Lung (tissue), 12 donors: ENCODE data around the gene TBCD. TPM values are rescaled to one million over a fixed set of nuclear protein-coding genes. Genes with fewer than 3 reads are reported as not detected.

Experiments
- ATAC-seq: fragments of 200-7000 bp; cut with Tn5 transposase; one replicate; pipeline ENCODE4 v1.9.1; 2020; ENCODE audit warnings: moderate number of reproducible peaks; ENCODE audit not compliant: insufficient read depth, low FRiP score
- DNase-seq, 3 donors: peaks; one replicate each; pipeline ENCODE4 v3.0.0-alpha.2; 2013 to 2017
- H3K27ac ChIP-seq, 2 donors: one replicate each; pipeline ENCODE4 v1.5.1; 2013; ENCODE audit warnings: mild to moderate bottlenecking in 2 of 2, moderate library complexity in 2 of 2, control low read depth in 1 of 2, inconsistent platforms in 1 of 2, low read depth in 1 of 2, low read length in 1 of 2
- H3K27me3 ChIP-seq, 3 donors: one replicate each; pipeline ENCODE4 v1.5.1; 2013; ENCODE audit warnings: low read length in 2 of 3; ENCODE audit not compliant: control insufficient read depth in 3 of 3, insufficient read depth in 3 of 3
- H3K36me3 ChIP-seq, 4 donors: one replicate each; pipeline ENCODE4 v1.5.1; 2013; ENCODE audit warnings: low read length in 4 of 4, mild to moderate bottlenecking in 1 of 4, moderate library complexity in 1 of 4; ENCODE audit not compliant: control insufficient read depth in 4 of 4, insufficient read depth in 4 of 4
- H3K4me1 ChIP-seq, 5 donors: one replicate each; pipeline ENCODE4 v1.5.1; 2013; ENCODE audit warnings: low read length in 5 of 5, mild to moderate bottlenecking in 2 of 5, moderate library complexity in 1 of 5; ENCODE audit not compliant: control insufficient read depth in 5 of 5, insufficient read depth in 5 of 5
- H3K4me3 ChIP-seq: one replicate; pipeline ENCODE4 v1.5.1; 2013; ENCODE audit warnings: mild to moderate bottlenecking, control low read depth, moderate library complexity
- H3K9ac ChIP-seq, 2 donors: one replicate each; pipeline ENCODE4 v1.5.1; 2013; ENCODE audit warnings: low read length in 2 of 2, control low read depth in 1 of 2; ENCODE audit not compliant: insufficient read depth in 1 of 2
- H3K9me3 ChIP-seq, 4 donors: one replicate each; pipeline ENCODE4 v1.5.1; 2013; ENCODE audit warnings: low read length in 3 of 4, mild to moderate bottlenecking in 1 of 4, moderate library complexity in 1 of 4; ENCODE audit not compliant: control insufficient read depth in 4 of 4, insufficient read depth in 3 of 4
- CTCF ChIP-seq: IDR thresholded peaks from 2 replicates; pipeline ENCODE4 v1.5.1; 2012; ENCODE audit warnings: mild to moderate bottlenecking; ENCODE audit errors: control extremely low read depth, extremely low read depth
- WGBS, 2 donors: extraction: QIAGEN DNeasy Blood & Tissue Kit; methylation state at CpG; one replicate each; pipeline ENCODE4 v1.1.7; 2013; 5-methylcytosine and 5-hydroxymethylcytosine counted together
- polyA plus RNA-seq, 2 donors: library from polyadenylated mRNA; stranded (reverse); fragments of 200-250 nt; gene quantifications; one replicate each; pipeline ENCODE4 v1.2.1, GENCODE V29; 2013
- total RNA-seq, 2 donors: library from RNA; depleted of rRNA in 1 of 2; stranded (reverse); fragments of >200 nt in 1 of 2; gene quantifications; one replicate each; pipeline ENCODE4 v1.2.1, GENCODE V29; 2014 to 2021
- donor health status: control.
- donor health status: control.
- donor health status: Bipolar disorder and iron deficiency.
- donor health status: healthy.
- donor health status: DM: yes; HTN: yes; CAD: no.

Gene TBCD
- total and polyA plus RNA-seq, 4 donors, result 57.6 to 119 (median 90.3) TPM

- no peaks in the 10 kb centered on the region for H3K27me3 ChIP-seq
- no peak overlapping the region for H3K9ac ChIP-seq
- ATAC-seq, result no peak
- no peaks in the 10 kb centered on the region for H3K9me3 ChIP-seq
- H3K27ac ChIP-seq, result no peak overlapping the region
- no peaks in the 10 kb centered on the region for H3K36me3 ChIP-seq
- DNase-seq, result peak in 1 of 3 donors; percentile 6
- H3K4me3 ChIP-seq, result no peak overlapping the region
- 87 to 95% methylated on average over 28 of the region's 28 CpGs for WGBS, 2 donors
- no peak for TF ChIP-seq CTCF
- H3K4me1 ChIP-seq, result peaks cover 0 to 4% (median 0%) of the 10 kb centered on the region in 5 donors
Measured at GRCh38 chr17:82974136-82974952, 222.5 kb downstream of the TBCD start.

- Histone ChIP-seq H3K27me3 (no peaks in the 10 kb centered on the region), H3K27ac (no peak overlapping the region), H3K4me3 (no peak overlapping the region), H3K9ac (no peak overlapping the region), H3K4me1 (peaks cover 0 to 4% (median 0%) of the 10 kb centered on the region in 5 donors), H3K36me3 (no peaks in the 10 kb centered on the region), H3K9me3 (no peaks in the 10 kb centered on the region)
- DNase-seq, result no peak
- WGBS, 2 donors, result 95 to 98% methylated on average over 29 of the region's 29 CpGs
- TF ChIP-seq CTCF, result no peak
- no peak for ATAC-seq
Measured at GRCh38 chr17:82976982-82977488, 225.2 kb downstream of the TBCD start.

GRCh38 chr17:82977606-82978005, 225.7 kb downstream of the TBCD start:
- WGBS, 2 donors, result 89 to 90% methylated on average over 20 of the region's 20 CpGs
- no peak overlapping the region for H3K27ac ChIP-seq
- peaks cover 0 to 4% (median 0%) of the 10 kb centered on the region in 5 donors for H3K4me1 ChIP-seq
- no peak for ATAC-seq
- H3K4me3 ChIP-seq, result no peak overlapping the region
- H3K27me3 ChIP-seq, result no peaks in the 10 kb centered on the region
- no peaks in the 10 kb centered on the region for H3K36me3 ChIP-seq
- TF ChIP-seq CTCF, result no peak
- no peak overlapping the region for H3K9ac ChIP-seq
- no peak for DNase-seq
- no peaks in the 10 kb centered on the region for H3K9me3 ChIP-seq
